Measurements from ENCODE around the gene SEC22A. TPM values are rescaled to one million over a fixed set of nuclear protein-coding genes. Genes with fewer than 3 reads are reported as not detected.

SEC22A gene
- polyA plus RNA-seq, 1 of the 3 experiments (the other 2 are of a cell fraction), result 13.0 TPM

DNA sequence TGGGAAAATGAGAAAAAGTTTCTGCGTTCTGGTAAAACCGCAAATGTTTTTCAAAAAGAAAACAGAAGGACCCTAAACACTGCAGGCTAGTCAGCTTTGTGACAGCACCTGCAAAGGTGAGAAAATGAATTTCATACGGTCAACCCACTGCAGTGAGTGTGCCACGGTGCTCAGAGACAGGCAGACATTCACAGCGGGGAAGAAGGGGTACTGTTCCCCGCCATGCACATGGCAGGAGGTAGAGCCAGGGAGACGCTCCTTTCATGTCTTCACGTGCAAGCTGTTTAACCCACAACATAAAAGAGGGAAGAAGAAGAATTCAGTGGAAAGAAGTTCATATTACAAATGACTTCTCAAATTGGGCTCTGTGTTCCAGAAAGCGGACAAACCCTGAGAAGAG, 109.5 kb downstream of the SEC22A start:
- Histone ChIP-seq H4K20me1 (ENCODE audit: insufficient read depth) (no peaks in the 10 kb centered on the region), H3F3A (replicated peaks; ENCODE audit: insufficient read depth) (no peaks in the 10 kb centered on the region), H3K4me1 (ENCODE audit: control insufficient read depth in 1 of 2, insufficient read depth in 2 of 2, low read depth in 1 of 2, low read length in 1 of 2) (peaks cover 0 to 4% of the 10 kb centered on the region in 2 experiments; a peak in 1 of 4 replicates), H3K27ac (ENCODE audit: low read depth in 2 of 2, low read length in 1 of 2) (no peak overlapping the region), H3K27me3 (ENCODE audit: insufficient read depth) (peaks cover 23% of the 10 kb centered on the region; the same call in 1 of the 2 replicates), H3K36me3 (replicated peaks in 1 of 2; ENCODE audit: control insufficient read depth in 1 of 2, insufficient read depth in 2 of 2, low read length in 1 of 2) (no peaks in the 10 kb centered on the region), H3K9me2 (no peaks in the 10 kb centered on the region), H3K9ac (no peak overlapping the region), H3K4me3 (ENCODE audit: low read depth in 2 of 2, low read length in 1 of 2) (no peak overlapping the region), H3K9me3 (no peaks in the 10 kb centered on the region), H2AFZ (ENCODE audit: low read depth) (no peak overlapping the region), H3K79me2 (ENCODE audit: insufficient read depth) (no peaks in the 10 kb centered on the region), H3K4me2 (no peak overlapping the region)
- TF ChIP-seq MXI1 (IDR thresholded peaks at IDR 0.05; ENCODE audit: low read depth, low read length) (no peak), RFX5 (IDR thresholded peaks at IDR 0.05; ENCODE audit: low read length) (no peak), FOXJ3 (CRISPR knock-in tag; IDR thresholded peaks at IDR 0.05) (no peak), EZH2phosphoT487 (IDR thresholded peaks at IDR 0.05; ENCODE audit: borderline replicate concordance, low read depth) (no peak), FOSL2 (IDR thresholded peaks at IDR 0.05; ENCODE audit: borderline replicate concordance, low read depth) (no peak), SIN3A (IDR thresholded peaks at IDR 0.05; ENCODE audit: borderline replicate concordance, low read depth, low read length) (no peak), EP300 (IDR thresholded peaks at IDR 0.05; ENCODE audit: borderline replicate concordance in 1 of 2, low read depth in 1 of 2, low read length in 1 of 2) (no peak), NFIC (IDR thresholded peaks at IDR 0.05; ENCODE audit: borderline replicate concordance) (no peak), TAF1 (IDR thresholded peaks at IDR 0.05; ENCODE audit: borderline replicate concordance, low read depth, low read length) (no peak), RAD21 (IDR thresholded peaks at IDR 0.05; ENCODE audit: low read length) (no peak), TEAD4 (IDR thresholded peaks at IDR 0.05; ENCODE audit: borderline replicate concordance, insufficient read depth) (no peak), GABPA (IDR thresholded peaks at IDR 0.05; ENCODE audit: low read depth) (no peak)
- TF ChIP-seq, protein P1, sequence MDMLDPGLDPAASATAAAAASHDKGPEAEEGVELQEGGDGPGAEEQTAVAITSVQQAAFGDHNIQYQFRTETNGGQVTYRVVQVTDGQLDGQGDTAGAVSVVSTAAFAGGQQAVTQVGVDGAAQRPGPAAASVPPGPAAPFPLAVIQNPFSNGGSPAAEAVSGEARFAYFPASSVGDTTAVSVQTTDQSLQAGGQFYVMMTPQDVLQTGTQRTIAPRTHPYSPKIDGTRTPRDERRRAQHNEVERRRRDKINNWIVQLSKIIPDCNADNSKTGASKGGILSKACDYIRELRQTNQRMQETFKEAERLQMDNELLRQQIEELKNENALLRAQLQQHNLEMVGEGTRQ (IDR thresholded peaks at IDR 0.05; ENCODE audit: borderline replicate concordance, low read depth, low read length), result no peak
- TF ChIP-seq, protein P2, sequence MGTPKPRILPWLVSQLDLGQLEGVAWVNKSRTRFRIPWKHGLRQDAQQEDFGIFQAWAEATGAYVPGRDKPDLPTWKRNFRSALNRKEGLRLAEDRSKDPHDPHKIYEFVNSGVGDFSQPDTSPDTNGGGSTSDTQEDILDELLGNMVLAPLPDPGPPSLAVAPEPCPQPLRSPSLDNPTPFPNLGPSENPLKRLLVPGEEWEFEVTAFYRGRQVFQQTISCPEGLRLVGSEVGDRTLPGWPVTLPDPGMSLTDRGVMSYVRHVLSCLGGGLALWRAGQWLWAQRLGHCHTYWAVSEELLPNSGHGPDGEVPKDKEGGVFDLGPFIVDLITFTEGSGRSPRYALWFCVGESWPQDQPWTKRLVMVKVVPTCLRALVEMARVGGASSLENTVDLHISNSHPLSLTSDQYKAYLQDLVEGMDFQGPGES (IDR thresholded peaks at IDR 0.05; ENCODE audit: low read depth, low read length), result no peak
- ChIA-PET POLR2A (no interaction called here), CTCF (interaction anchor here (1.1 kb wide), 1 partner anchor 248 kb away, joined by 4 read pairs; no protein-coding TSS in a partner anchor)
- DNase-seq, result no peak
- 71% methylated on average over 9 of the region's 9 CpGs for WGBS (ENCODE audit: low lambda C conversion rate)

Data from SK-N-SH (cell line).